ENCODE data around the gene KAT6B. TPM values are rescaled to one million over a fixed set of nuclear protein-coding genes. Genes with fewer than 3 reads are reported as not detected.

Gene KAT6B
- total and polyA plus RNA-seq, 2 donors (not counting 1 experiment from before 2014, with no cell fraction given) = 8.6 to 111 TPM

DNA sequence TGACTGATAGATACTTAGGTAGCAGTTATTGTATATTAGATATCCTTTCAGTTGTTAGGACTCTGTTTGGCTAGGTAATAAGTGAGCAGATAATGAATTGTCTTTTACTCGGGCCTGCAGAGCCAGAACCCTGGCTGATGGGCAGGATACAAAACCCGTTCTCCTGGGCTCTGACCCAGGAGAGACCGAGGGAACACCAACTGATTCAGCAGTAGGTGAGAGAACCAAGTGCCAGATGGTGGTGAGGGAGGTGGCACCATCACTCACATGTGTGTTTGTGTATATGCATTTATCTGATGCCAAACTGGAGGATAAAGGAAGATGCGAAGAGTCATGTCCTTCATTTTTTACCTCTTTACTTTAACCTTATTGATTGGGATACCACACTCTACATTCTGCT is 169.4 kb downstream of the KAT6B start:
- no peak for TF ChIP-seq EZH2 (IDR thresholded peaks at IDR 0.05; ENCODE audit: borderline replicate concordance, insufficient read depth, low read depth, low read length, poor library complexity, severe bottlenecking)
- TF ChIP-seq, protein P1, sequence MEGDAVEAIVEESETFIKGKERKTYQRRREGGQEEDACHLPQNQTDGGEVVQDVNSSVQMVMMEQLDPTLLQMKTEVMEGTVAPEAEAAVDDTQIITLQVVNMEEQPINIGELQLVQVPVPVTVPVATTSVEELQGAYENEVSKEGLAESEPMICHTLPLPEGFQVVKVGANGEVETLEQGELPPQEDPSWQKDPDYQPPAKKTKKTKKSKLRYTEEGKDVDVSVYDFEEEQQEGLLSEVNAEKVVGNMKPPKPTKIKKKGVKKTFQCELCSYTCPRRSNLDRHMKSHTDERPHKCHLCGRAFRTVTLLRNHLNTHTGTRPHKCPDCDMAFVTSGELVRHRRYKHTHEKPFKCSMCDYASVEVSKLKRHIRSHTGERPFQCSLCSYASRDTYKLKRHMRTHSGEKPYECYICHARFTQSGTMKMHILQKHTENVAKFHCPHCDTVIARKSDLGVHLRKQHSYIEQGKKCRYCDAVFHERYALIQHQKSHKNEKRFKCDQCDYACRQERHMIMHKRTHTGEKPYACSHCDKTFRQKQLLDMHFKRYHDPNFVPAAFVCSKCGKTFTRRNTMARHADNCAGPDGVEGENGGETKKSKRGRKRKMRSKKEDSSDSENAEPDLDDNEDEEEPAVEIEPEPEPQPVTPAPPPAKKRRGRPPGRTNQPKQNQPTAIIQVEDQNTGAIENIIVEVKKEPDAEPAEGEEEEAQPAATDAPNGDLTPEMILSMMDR (IDR thresholded peaks at IDR 0.05) = no peak
- ATAC-seq (ENCODE audit: low read depth) (no peak), DNase-seq (no peak)
- Histone ChIP-seq H3K4me1 (ENCODE audit: control insufficient read depth in 2 of 2, insufficient read depth in 2 of 2, low read length in 2 of 2) (peaks cover 8 to 12% of the 10 kb centered on the region in 2 donors), H3K9ac (ENCODE audit: low read length) (no peak overlapping the region), H3K4me2 (replicated peaks; ENCODE audit: low read depth, low read length, poor library complexity, severe bottlenecking) (no peak overlapping the region), H3K4me3 (ENCODE audit: control extremely low read depth in 1 of 5, extremely low read depth in 1 of 5, insufficient read depth in 1 of 5, low read depth in 2 of 5, low read length in 4 of 5) (no peak overlapping the region), H3K36me3 (replicated peaks in 1 of 2; ENCODE audit: control extremely low read depth in 1 of 2, control insufficient read depth in 1 of 2, extremely low read depth in 1 of 2, insufficient read depth in 2 of 2, low read length in 1 of 2) (peaks cover 10 to 14% of the 10 kb centered on the region in 2 experiments), H4K20me1 (ENCODE audit: control insufficient read depth, insufficient read depth, low read length, poor library complexity, severe bottlenecking) (no peaks in the 10 kb centered on the region), H3K27me3 (replicated peaks in 1 of 4; ENCODE audit: control extremely low read depth in 1 of 4, control insufficient read depth in 3 of 4, insufficient read depth in 4 of 4, low read length in 3 of 4) (no peaks in the 10 kb centered on the region), H2AFZ (ENCODE audit: insufficient read depth, low read depth, low read length, poor library complexity, severe bottlenecking) (no peak overlapping the region), H3K79me2 (ENCODE audit: control insufficient read depth, insufficient read depth, low read length) (no peaks in the 10 kb centered on the region), H3K27ac (ENCODE audit: low read length in 2 of 2) (no peak overlapping the region), H3K9me3 (ENCODE audit: control extremely low read depth in 1 of 3, control insufficient read depth in 2 of 3, insufficient read depth in 1 of 3, low read length in 2 of 3) (no peaks in the 10 kb centered on the region)
- Mint-ChIP-seq H3K27ac (no peak overlapping the region), H3K4me3 (no peak overlapping the region), H3K4me1 (peaks cover 21% of the 10 kb centered on the region), H3K9me3 (ENCODE audit: insufficient read depth) (no peaks in the 10 kb centered on the region), H3K27me3 (no peaks in the 10 kb centered on the region)
- CTCF ChIA-PET = no interaction called here
- POLR2A ChIA-PET = no interaction called here
- 100% methylated on average over 3 of the region's 4 CpGs for WGBS (ENCODE audit: insufficient coverage)
- intact Hi-C loops (cut with micrococcal nuclease) = no loop called here

DNA sequence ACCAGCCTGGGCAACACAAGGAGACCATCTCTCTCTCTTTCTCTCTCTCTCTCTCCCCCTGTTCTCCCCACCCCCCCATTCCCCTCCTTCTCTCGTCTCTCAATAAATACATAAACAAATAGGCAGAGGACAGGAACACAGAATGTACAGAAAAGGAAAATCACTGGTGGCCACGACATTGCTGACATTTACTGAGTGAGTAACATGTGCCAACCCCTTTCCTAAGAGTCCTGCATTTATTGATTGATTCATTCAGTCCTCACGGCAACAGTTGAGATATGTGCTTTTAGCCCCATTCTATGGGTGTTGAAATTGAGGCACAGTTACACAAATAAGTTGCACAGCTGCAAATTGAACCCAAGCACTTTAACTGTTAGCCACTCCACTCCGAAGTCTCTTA is 170.8 kb downstream of the KAT6B start:
- WGBS (ENCODE audit: insufficient coverage) = 100% methylated on average over 1 of the region's 4 CpGs
- Mint-ChIP-seq H3K4me1 (peaks cover 26% of the 10 kb centered on the region), H3K27me3 (no peaks in the 10 kb centered on the region), H3K9me3 (ENCODE audit: insufficient read depth) (no peaks in the 10 kb centered on the region), H3K4me3 (no peak overlapping the region), H3K27ac (no peak overlapping the region)
- DNase-seq (no peak), ATAC-seq (ENCODE audit: low read depth) (no peak)
- Histone ChIP-seq H3K4me2 (replicated peaks; ENCODE audit: low read depth, low read length, poor library complexity, severe bottlenecking) (no peak overlapping the region), H3K9me3 (ENCODE audit: control extremely low read depth in 1 of 3, control insufficient read depth in 2 of 3, insufficient read depth in 1 of 3, low read length in 2 of 3) (no peaks in the 10 kb centered on the region), H3K36me3 (replicated peaks in 1 of 2; ENCODE audit: control extremely low read depth in 1 of 2, control insufficient read depth in 1 of 2, extremely low read depth in 1 of 2, insufficient read depth in 2 of 2, low read length in 1 of 2) (peaks cover 10 to 15% of the 10 kb centered on the region in 2 experiments), H3K4me1 (ENCODE audit: control insufficient read depth in 2 of 2, insufficient read depth in 2 of 2, low read length in 2 of 2) (peaks cover 20 to 21% of the 10 kb centered on the region in 2 donors), H3K79me2 (ENCODE audit: control insufficient read depth, insufficient read depth, low read length) (no peaks in the 10 kb centered on the region), H3K4me3 (ENCODE audit: control extremely low read depth in 1 of 5, extremely low read depth in 1 of 5, insufficient read depth in 1 of 5, low read depth in 2 of 5, low read length in 4 of 5) (no peak overlapping the region), H3K27me3 (replicated peaks in 1 of 4; ENCODE audit: control extremely low read depth in 1 of 4, control insufficient read depth in 3 of 4, insufficient read depth in 4 of 4, low read length in 3 of 4) (no peaks in the 10 kb centered on the region), H3K27ac (ENCODE audit: low read length in 2 of 2) (no peak overlapping the region), H3K9ac (ENCODE audit: low read length) (no peak overlapping the region), H4K20me1 (ENCODE audit: control insufficient read depth, insufficient read depth, low read length, poor library complexity, severe bottlenecking) (no peaks in the 10 kb centered on the region), H2AFZ (ENCODE audit: insufficient read depth, low read depth, low read length, poor library complexity, severe bottlenecking) (no peak overlapping the region)
- CTCF ChIA-PET = interaction anchor here (1.3 kb wide), 1 partner anchor 24 kb away, joined by 4 read pairs; no protein-coding TSS in a partner anchor
- intact Hi-C loops (cut with micrococcal nuclease) = no loop called here
- TF ChIP-seq, protein P1 (IDR thresholded peaks at IDR 0.05) = no peak
- no peak for TF ChIP-seq EZH2 (IDR thresholded peaks at IDR 0.05; ENCODE audit: borderline replicate concordance, insufficient read depth, low read depth, low read length, poor library complexity, severe bottlenecking)
- POLR2A ChIA-PET = no interaction called here
